Activated CD4-positive, alpha-beta T cell treated with anti-CD3 and anti-CD28 coated beads for 36 hours (primary cell): ENCODE measurements around the gene ANO10. TPM values are rescaled to one million over a fixed set of nuclear protein-coding genes. Genes with fewer than 3 reads are reported as not detected.
"Not testable (repeated sequence)": the region's sequence is repeated elsewhere in the genome, so short reads cannot be mapped to it uniquely, and the experiment has no call there.

ENCODE experiments used
- ATAC-seq: fragments of 200-7000 bp; cut with Tn5 transposase; one replicate; pipeline ENCODE4 v1.10.0; 2021; ENCODE audit warnings: mild to moderate bottlenecking, moderate library complexity
- CTCF ChIA-PET: fragments of 350-600 bp; sonication (Branson Sonifier 250); formaldehyde crosslinking; loops from one replicate; lab custom pipeline; 2021; ENCODE audit warnings: antibody characterized with exemption; lab: Charles Lee
- POLR2A ChIA-PET: fragments of 350-600 bp; sonication (Branson Sonifier 250); formaldehyde crosslinking; loops from one replicate; lab custom pipeline; 2021; ENCODE audit warnings: antibody characterized with exemption, inconsistent platforms; lab: Charles Lee
- DNase-seq: peaks from one replicate; pipeline ENCODE4 v3.0.0-alpha.2; 2020
- H3K27ac Mint-ChIP-seq: one replicate; pipeline ENCODE4 v1.8.0; 2021; ENCODE audit warnings: mixed read lengths
- H3K27me3 Mint-ChIP-seq: one replicate; pipeline ENCODE4 v1.8.0; 2021; ENCODE audit warnings: mixed read lengths
- H3K36me3 Mint-ChIP-seq: one replicate; pipeline ENCODE4 v1.8.0; 2021; ENCODE audit warnings: low read depth, mixed read lengths
- H3K4me1 Mint-ChIP-seq: one replicate; pipeline ENCODE4 v1.8.0; 2021; ENCODE audit warnings: mixed read lengths
- H3K4me3 Mint-ChIP-seq: one replicate; pipeline ENCODE4 v1.8.0; 2021; ENCODE audit warnings: mild to moderate bottlenecking, moderate library complexity, mixed read lengths
- H3K9me3 Mint-ChIP-seq: one replicate; pipeline ENCODE4 v1.8.0; 2021; ENCODE audit warnings: low read depth, mixed read lengths
- intact Hi-C, 2 experiments: fragments of 100-400 bp; cut with DNase I in 1 of 2; cut with micrococcal nuclease in 1 of 2; formaldehyde crosslinking; loops; one replicate each; pipeline versions ENCODE4 v1.14.2 to v1.15.1; 2022 to 2024; cut with DNase I, micrococcal nuclease
- total RNA-seq, 2 experiments: library from RNA; stranded (reverse); gene quantifications; one replicate each; pipeline ENCODE4 v1.2.3, GENCODE V29; 2021

ANO10 gene, protein sequence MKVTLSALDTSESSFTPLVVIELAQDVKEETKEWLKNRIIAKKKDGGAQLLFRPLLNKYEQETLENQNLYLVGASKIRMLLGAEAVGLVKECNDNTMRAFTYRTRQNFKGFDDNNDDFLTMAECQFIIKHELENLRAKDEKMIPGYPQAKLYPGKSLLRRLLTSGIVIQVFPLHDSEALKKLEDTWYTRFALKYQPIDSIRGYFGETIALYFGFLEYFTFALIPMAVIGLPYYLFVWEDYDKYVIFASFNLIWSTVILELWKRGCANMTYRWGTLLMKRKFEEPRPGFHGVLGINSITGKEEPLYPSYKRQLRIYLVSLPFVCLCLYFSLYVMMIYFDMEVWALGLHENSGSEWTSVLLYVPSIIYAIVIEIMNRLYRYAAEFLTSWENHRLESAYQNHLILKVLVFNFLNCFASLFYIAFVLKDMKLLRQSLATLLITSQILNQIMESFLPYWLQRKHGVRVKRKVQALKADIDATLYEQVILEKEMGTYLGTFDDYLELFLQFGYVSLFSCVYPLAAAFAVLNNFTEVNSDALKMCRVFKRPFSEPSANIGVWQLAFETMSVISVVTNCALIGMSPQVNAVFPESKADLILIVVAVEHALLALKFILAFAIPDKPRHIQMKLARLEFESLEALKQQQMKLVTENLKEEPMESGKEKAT
- 1 to 10 TPM; 6.9 to 9.4 TPM for total RNA-seq

DNA sequence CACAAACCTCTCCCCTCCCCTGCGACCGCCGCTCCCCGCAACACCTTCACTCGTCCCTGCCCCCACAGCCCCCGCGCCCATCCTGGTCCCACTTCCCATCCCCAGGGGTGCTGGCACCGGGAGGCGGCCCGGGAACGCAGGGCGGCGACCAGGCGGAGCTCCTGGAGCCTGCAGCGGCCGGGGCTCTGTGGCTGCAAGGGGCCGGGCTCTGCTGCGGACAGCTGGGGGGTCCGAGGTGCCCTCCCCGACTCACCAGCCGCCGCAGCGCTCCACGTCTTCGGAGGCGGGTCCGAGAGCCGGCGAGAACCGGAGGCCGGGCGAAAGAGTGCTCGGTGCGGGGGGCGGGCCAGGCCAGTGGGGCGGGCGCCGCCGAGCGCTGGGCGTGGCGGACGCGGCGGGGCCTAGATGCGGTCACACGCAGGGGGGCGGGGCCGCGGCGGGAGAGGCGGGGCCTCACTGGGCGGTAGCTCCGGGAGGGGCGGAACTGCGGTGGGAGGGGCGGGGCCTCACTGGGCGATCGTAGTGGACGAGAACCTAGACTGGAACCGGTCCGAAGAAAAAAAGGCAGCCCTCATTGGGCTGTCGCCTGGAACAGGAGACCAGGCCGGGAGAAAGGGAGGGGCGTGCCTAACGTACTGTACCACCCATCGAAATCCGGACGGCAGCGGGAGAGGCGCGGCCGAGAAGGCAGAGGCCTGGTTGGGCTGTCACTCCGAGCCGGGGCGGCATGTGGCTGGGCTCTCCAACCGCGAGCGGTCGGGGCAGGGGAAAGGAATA, at the start of gene ANO10:
Gene ANO10 (minus strand): TSS at position 356 of the 777 bp plus-strand sequence. CDS start 16,159 bp downstream, outside the sequence.
- H3K4me1 Mint-ChIP-seq: peaks cover 12% of the 10 kb centered on the region
- CTCF ChIA-PET: interaction anchor here (0.5 to 1.2 kb wide), 2 partner anchors 70 to 110 kb away, joined by 3 to 5 read pairs; no protein-coding TSS in a partner anchor
- DNase-seq (peak; percentile 98), ATAC-seq (peak; percentile 95)
- peak within 1 kb of the TSS; percentile 83 for H3K4me3 Mint-ChIP-seq
- no peaks in the 10 kb centered on the region for H3K36me3 Mint-ChIP-seq
- H3K27me3 Mint-ChIP-seq: no peaks in the 10 kb centered on the region
- POLR2A ChIA-PET: no interaction called here
- no peaks in the 10 kb centered on the region for H3K9me3 Mint-ChIP-seq
- peak within 1 kb of the TSS; percentile 87 for H3K27ac Mint-ChIP-seq
- intact Hi-C loops: loop anchor here (1.0 to 10.0 kb wide), 9 partner anchors 68 to 1660 kb away; partner anchors contain the start of genes ABHD5 (in 2 of the 2), EXOSC7 (in 1 of the 2), SNRK (in 1 of the 2) and TCAIM (in 1 of the 2)

DNA sequence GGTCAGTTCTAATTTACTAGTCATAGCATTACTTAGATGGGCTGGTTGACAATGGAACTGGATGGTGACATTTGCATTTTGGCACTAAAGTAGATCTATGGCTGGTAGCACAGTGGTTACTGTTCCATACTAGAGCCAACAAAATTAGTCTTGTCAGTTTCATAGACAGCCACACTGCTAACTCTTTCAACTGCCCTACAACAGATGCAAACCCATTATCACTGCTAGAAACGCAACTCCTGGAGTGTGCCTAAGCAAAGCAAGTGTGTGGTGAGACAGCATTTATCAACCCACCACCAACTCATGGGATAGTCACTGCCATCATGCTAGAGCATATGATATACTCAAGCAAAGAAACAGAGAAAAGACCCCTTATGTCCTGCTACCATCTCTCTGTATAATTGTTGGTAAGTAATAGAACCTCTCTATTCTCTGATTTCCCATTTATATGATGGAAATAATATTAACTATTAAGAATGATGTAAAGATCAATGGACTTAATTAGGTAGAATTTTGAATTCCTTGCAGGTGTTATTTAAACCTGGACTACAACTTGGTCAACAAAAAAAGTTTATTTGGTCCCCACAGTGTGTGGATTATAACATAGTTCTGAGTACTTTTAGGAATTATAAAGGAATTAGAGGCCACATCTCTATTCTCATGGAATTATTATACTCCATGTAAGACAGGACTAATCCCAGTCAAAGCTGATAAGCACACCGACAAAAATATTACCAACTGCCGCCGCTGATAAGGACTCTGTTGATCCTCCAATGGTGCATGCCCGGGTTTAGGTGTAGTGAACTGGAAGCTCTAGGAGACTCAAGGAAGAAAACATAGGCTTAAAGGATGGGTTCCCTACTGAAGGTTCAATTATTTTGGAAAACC, 49.1 kb upstream of the ANO10 start:
- Mint-ChIP-seq H3K27ac (no peak overlapping the region), H3K27me3 (peaks cover 7% of the 10 kb centered on the region), H3K4me1 (no peaks in the 10 kb centered on the region), H3K9me3 (no peaks in the 10 kb centered on the region), H3K4me3 (no peak overlapping the region), H3K36me3 (no peaks in the 10 kb centered on the region)
- ATAC-seq (no peak), DNase-seq (no peak)
- ChIA-PET CTCF (no interaction called here), POLR2A (no interaction called here)
- intact Hi-C loops: no loop called here

DNA sequence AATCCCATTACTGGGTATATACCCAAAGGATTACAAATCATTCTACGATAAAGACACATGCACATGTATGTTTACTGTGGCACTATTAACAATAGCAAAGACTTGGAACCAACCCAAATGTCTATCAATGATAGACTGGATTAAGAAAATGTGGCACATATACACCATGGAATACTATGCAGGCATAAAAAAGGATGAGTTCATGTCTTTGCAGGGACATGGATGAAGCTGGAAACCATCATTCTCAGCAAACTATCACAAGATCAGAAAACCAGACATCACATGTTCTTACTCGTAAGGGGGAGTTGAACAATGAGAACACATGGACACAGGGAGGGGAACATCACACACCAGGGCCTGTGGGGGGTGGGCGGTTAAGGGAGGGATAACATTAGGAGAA, 43.2 kb upstream of the ANO10 start:
- POLR2A ChIA-PET, H3K4me3 Mint-ChIP-seq, H3K27ac Mint-ChIP-seq, H3K4me1 Mint-ChIP-seq, H3K36me3 Mint-ChIP-seq, intact Hi-C loops, ATAC-seq, DNase-seq, CTCF ChIA-PET, H3K9me3 Mint-ChIP-seq: not testable (repeated sequence)
- H3K27me3 Mint-ChIP-seq: peaks cover 13% of the 10 kb centered on the region

DNA sequence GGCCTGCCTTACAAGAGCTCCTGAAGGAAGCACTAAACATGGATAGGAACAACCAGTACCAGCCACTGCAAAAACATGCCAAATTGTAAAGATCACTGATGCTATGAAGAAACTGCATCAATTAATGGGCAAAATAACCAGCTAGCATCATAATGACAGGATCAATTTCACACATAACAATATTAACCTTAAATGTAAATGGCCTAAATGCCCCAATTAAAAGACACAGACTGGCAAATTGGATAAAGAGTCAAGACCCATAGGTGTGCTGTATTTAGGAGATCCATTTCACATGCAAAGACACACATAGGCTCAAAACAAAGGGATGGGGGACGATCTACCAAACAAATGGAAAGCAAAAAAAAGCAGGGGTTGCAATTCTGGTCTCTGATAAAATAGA, 39.6 kb upstream of the ANO10 start:
- not testable (repeated sequence) for H3K4me3 Mint-ChIP-seq
- CTCF ChIA-PET: interaction anchor here (0.6 kb wide), 1 partner anchor 34 kb away, joined by 3 read pairs; no protein-coding TSS in a partner anchor

DNA sequence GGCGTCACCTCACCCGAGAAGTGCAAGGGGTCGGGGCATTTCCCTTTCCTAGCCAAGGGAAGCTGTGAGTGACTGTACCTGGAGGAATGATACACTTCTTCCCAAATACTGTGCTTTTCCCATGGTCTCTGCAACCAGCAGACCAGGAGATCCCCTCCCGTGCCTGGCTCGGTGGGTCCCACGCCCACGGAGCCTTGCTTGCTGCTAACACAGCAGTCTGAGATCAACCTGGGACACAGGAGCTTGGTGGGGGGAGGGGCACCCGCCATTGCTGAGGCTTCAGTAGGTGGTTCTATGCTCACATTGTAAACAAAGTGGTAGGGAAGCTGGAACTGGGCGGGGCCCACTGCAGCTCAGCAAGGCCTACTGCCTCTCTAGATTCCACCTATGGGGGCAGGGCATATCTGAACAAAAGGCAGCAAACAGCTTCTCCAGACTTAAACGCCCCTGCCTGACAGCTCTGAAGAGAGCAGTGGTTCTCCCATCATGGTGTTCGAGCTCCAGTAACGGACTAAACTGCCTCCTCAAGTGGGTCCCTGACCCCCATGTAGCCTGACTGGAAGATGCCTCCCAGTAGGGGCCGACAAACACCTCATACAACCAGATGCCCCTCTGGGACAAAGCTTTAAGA, 37.6 kb upstream of the ANO10 start:
- H3K9me3 Mint-ChIP-seq: no peaks in the 10 kb centered on the region
- ChIA-PET POLR2A (no interaction called here), CTCF (no interaction called here)
- intact Hi-C loops: no loop called here
- H3K36me3 Mint-ChIP-seq: no peaks in the 10 kb centered on the region
- H3K27me3 Mint-ChIP-seq: peaks cover 4% of the 10 kb centered on the region
- no peaks in the 10 kb centered on the region for H3K4me1 Mint-ChIP-seq
- H3K27ac Mint-ChIP-seq: no peak overlapping the region
- no peak for DNase-seq
- H3K4me3 Mint-ChIP-seq: no peak overlapping the region
- ATAC-seq: no peak

More for the DNA sequence above, 39.6 kb upstream of the ANO10 start:
- POLR2A ChIA-PET, H3K27me3 Mint-ChIP-seq, H3K36me3 Mint-ChIP-seq, intact Hi-C loops, ATAC-seq, DNase-seq, H3K9me3 Mint-ChIP-seq, H3K4me1 Mint-ChIP-seq, H3K27ac Mint-ChIP-seq: not testable (repeated sequence)

DNA sequence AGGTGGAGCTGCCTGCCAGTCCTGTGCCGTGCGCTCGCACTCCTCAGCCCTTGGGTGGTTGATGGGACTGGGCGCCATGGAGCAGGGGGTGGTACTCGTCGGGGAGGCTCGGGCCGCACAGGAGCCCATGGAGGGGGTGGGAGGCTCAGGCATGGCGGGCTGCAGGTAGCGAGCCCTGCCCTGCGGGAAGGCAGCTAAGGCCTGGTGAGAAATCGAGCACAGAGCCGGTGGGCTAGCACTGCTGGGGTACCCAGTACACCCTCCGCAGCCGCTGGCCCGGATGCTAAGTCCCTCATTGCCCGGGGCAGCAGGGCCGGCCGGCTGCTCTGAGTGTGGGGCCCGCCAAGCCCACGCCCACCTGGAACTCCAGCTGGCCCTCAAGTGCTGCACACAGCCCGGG, 34.6 kb upstream of the ANO10 start:
- POLR2A ChIA-PET, H3K4me3 Mint-ChIP-seq, ATAC-seq, H3K4me1 Mint-ChIP-seq, DNase-seq, H3K27me3 Mint-ChIP-seq, H3K27ac Mint-ChIP-seq, intact Hi-C loops, H3K9me3 Mint-ChIP-seq, H3K36me3 Mint-ChIP-seq, CTCF ChIA-PET: not testable (repeated sequence)

DNA sequence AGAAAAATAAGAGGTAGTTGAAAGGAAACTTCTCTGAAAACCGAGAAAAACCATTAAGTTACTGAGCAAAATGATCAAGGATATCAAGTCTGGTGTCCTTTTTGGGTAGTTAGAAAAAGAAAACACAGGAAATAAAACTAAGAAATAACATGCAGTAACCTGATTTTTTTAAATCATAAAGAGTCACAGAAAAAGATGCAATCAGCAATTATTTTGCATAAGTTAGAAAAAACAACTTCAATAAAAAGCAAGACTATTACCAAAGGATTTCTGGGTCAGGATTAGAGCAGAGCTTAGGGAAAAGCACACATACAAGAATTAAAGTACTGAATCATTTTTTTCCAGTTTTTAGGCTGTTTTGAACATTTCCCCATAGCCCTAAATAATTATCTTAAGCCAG, 28.5 kb upstream of the ANO10 start:
- no peaks in the 10 kb centered on the region for H3K36me3 Mint-ChIP-seq
- H3K4me1 Mint-ChIP-seq: no peaks in the 10 kb centered on the region
- ATAC-seq: no peak
- peaks cover 7% of the 10 kb centered on the region for H3K27me3 Mint-ChIP-seq
- H3K27ac Mint-ChIP-seq: no peak overlapping the region
- CTCF ChIA-PET: interaction anchor here (0.7 kb wide), 1 partner anchor 119 kb away, joined by 3 read pairs; no protein-coding TSS in a partner anchor
- H3K9me3 Mint-ChIP-seq: no peaks in the 10 kb centered on the region
- POLR2A ChIA-PET: no interaction called here
- no peak for DNase-seq
- no peak overlapping the region for H3K4me3 Mint-ChIP-seq
- intact Hi-C loops: no loop called here

DNA sequence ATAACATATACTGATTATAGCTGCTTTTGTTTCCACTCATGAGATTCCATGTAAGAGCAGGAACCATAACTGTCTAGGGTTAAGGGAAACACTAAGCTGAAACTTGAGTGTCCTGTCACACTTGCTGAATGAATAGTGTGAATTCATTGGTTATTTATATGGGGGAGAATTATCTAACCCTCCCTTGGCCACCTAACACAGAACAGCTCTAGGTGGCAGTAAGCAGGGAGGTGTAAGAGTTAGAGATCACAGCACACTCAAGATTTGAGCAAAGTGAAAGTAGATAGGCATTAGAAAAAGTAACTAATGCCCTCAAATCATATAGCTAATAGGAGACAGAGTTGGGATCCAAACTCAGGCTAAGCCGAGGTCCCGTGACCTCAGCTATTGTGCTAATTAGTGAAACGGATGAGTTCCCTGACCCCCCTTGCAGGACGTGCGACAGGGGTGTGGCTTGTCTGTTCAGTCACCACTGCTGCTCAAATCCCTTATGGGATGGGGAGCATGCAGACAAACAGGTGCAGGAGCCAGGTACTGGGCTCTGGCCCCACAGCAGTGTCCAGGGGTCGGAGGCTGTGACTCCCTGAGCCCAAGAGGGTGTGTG, 27.7 kb upstream of the ANO10 start:
- no peaks in the 10 kb centered on the region for H3K36me3 Mint-ChIP-seq
- no peak overlapping the region for H3K4me3 Mint-ChIP-seq
- no peak overlapping the region for H3K27ac Mint-ChIP-seq
- intact Hi-C loops: no loop called here
- POLR2A ChIA-PET: no interaction called here
- DNase-seq (no peak), ATAC-seq (no peak)
- H3K4me1 Mint-ChIP-seq: no peaks in the 10 kb centered on the region
- CTCF ChIA-PET: no interaction called here
- no peaks in the 10 kb centered on the region for H3K9me3 Mint-ChIP-seq
- H3K27me3 Mint-ChIP-seq: peaks cover 7% of the 10 kb centered on the region

DNA sequence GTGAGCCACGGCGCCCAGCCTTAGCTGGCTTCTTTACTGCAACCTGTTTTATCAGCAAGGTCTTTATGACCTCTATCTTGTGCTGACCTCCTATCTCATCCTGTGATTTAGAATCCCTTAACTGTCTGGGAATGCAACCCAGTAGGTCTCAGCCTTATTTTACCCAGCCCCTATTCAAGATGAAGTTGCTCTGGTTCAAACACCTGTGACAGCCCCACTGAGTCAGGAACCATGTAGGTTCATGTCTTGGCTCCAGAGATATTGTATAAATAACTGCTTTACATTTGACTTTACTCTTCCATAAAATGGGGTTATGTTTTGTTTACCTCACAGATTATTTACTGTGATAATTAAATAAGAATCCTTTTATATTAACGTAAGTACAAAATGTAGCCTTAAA, 27.1 kb upstream of the ANO10 start:
- ChIA-PET CTCF (no interaction called here), POLR2A (no interaction called here)
- H3K36me3 Mint-ChIP-seq: no peaks in the 10 kb centered on the region
- ATAC-seq (no peak), DNase-seq (no peak)
- no peak overlapping the region for H3K27ac Mint-ChIP-seq
- H3K4me1 Mint-ChIP-seq: no peaks in the 10 kb centered on the region
- intact Hi-C loops: no loop called here
- H3K4me3 Mint-ChIP-seq: no peak overlapping the region
- no peaks in the 10 kb centered on the region for H3K9me3 Mint-ChIP-seq
- peaks cover 8% of the 10 kb centered on the region for H3K27me3 Mint-ChIP-seq
